Urothelium cell line (cell line): ENCODE data around the gene CEND1.

Experiments
- DNase-seq: peaks from one replicate; pipeline ENCODE4 v3.0.0; 2011; ENCODE audit warnings: low spot score, mixed read lengths
- FAIRE-seq: peaks from 2 replicates; lab custom pipeline; 2011; peaks lifted over from hg19 to GRCh38; lab: Jason Lieb, UNC

CEND1 gene

DNA sequence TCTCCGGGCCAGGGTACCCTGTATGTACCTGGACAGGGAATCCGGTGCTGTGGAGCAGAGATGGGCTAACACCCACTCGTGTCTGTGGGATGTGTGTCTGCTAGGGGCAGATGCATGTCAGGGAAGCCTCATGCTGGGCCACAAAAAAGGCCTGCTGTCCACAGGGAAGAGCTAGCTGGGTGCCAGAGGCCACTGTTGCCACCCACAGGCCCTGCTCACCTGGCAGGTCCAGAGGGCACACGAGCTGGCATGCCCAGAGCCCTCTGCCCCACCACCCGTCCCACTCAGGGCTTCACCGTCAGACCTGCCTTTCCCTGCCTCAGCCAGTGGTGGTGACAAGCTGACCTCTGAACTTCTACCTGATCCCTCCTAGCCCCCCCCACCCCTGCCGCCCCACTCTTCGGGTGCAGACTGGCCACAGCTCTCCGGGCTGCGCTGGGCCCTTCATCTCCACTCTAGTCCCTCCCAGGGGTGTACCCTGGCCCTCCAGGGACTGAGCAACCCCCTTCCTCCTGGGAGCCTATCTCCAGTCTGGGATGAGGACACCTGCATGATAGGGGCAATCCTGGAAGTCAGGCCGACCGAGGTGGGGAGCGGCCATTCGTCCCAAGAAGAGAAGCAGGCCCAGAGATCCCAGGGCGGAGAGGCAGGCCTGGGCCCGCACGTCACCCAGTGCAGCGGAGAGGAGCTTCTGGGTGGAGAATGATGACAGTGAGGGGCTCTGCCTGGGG lies 6.8 kb upstream of the CEND1 start:
- no peak for DNase-seq
- FAIRE-seq = no peak

DNA sequence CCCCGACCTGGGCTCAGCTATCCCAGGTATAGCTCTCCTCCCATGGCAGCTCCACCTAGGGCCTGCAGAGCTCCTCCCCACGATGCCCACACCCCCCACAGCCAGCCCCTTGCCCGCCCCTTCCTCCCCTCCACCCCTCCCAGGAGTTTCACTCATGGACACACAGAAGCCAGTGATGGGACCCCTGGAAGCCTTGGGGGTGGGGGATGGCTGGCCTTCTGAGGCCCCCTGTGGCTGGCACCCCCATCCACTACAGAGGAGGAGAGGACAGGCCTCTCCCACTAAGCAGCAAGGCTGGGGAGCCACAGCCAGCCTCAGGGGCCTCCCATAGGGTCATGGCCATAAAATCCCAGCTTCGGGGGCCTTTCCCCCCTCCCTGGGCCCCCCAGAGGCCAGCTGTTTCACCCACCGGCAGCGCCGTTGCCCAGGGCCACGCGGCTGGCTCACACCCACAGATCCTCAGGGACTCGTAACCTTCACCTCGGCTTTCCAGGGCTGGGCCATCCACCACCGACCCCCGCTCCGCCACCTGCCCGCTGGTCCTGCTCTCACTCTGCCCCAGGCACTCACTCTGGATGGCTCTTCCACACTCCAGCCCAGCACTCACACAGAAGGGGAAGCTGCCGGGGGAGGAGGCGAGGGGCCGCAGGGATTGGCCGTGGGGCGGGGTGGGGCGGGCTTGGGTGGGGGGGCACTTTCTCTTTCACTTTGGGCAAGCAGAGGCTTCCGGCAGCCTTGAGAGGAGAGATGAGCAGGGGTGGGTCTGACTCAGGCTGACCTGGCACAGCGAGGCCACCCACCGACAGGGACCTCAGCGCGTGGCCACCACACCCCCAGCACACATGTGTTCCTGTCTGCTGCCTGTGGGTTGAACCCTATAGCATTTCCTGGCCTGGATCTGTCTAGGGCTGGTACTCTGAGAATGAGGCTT lies 6.0 kb upstream of the CEND1 start:
- FAIRE-seq = no peak
- peak; percentile 75 for DNase-seq

DNA sequence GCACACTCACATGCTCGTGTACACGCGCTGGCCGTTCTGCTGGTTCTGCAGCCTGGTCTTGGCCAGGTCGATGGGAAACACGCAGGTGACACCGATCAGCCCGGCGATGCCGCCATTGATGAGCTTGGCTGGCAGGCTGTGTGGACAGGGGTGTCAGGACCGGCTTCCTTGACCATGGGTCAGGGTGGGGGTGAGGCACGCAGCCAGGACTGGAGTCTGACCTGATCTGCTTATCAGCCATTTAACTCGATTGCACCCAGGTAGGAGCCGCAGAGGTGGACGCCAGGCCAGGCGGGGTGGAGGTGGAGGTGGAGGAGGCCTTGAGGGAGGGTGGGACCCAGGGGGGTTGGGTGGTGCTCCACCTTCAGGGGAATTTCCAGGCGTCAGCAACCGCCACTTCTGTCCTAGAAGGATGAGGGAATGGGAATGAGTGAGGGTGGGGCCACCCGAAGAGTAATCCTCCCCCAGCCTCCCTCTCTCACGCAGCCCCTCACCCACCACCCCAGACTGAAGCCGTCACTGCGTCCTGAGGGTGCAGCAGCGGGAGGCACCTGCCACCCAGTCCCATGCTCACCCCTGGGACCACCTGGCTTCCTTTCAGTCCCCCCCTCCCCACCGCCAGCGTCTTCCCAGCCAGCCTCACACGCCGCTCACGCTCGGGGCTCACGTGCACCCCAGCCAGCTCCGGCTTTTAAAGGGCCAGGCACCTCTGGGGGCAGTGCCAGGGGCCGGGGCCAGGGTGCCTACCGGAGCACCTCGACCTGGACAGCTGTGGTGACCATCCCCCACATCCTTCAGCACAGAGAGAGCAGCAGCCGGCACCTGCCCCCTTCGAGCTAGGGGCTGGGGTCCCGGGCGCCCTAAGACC lies 5.1 kb upstream of the CEND1 start:
- FAIRE-seq = no peak
- DNase-seq = peak; percentile 32

DNA sequence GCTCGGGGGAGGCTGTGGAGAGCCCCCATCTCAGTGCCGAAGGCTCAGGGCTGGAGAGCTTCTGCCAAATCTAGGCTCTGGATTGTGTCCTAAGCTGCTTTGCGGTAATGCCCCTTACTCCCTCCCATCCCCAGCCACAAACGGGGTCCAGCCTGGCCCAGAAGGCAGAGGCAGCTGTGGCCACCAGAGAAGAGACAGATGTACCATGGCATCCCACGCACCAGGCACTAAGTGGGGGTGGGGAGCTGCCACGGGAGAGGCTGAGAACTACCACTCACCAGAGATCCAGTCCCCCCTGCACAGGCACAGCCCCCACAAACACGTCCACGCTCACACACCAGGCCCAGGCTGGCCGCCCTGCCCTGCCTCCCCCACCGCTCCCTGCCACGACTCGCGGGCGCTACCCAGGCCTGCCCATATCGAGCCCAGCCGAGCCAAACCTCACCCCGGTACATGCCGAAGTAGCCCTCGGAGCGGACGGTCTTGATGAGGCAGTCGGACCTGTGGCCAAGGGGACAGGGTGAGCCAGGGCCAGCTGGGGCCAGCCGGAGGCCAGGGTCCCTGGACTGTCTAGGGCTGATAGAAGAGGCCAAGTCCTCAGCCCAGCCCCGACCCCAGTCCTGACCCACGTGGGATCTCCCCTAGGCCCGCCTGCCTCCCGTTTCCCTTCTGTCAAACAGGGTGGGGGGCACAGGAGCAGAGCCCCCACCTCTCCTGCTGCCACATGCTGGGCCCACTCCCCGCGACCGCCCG lies 4.3 kb upstream of the CEND1 start:
- FAIRE-seq (no peak), DNase-seq (no peak)

DNA sequence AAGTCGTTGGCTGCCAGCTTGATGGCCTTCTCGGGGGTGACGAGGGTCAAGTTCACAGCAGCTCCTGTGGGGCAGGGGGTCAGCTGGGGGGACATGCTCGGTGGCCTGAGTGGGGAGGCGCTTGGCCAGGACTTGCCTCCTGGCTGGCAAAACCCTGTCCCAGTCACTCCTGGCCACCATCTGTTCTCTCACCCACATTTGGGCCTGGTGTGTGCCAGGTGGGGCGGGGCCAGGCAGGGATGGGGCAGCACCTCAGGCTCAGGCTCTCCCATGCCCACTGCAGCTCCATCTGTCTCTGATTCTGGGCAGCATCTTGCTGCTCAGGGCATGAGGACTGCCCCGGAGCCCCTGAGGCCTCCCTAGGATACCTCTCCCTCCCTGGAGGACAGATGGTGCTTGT lies 3.7 kb upstream of the CEND1 start:
- FAIRE-seq (no peak), DNase-seq (no peak)

DNA sequence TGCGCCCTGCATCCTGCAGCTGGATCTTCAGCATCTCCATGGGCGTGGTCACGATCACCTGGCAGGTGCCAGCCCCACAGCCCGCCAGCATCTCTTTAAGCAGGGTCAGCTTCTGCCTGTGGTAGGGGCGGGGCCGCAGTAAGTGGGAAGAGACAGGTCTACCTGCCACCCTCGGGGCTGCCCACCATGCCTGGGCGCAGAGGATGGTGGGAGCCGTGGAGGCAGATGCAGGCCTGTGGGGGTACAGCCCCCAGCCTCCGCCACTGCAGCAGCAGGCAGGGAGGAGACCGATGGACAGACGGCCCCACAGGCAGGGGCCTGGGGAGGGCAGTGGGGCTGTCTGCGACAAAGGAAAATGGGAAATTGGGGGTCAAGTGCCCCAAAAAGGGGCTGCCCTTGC lies 3.0 kb upstream of the CEND1 start:
- no peak for DNase-seq
- no peak for FAIRE-seq

DNA sequence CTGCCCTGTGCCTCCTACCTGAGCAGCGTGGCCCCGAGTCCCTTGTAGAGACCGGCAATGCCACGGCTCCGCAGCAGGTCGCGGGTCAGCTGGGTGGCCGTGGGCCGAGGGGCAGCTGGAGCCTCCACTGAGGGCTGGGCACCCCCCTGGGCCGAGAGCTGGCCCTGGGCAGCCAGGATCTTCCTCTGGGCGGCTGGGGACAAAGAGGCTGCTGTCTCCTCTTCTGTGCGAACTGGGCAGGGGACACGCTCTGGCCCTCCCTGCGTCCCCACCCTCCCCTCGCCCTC lies 2.6 kb upstream of the CEND1 start:
- DNase-seq = no peak
- no peak for FAIRE-seq

DNA sequence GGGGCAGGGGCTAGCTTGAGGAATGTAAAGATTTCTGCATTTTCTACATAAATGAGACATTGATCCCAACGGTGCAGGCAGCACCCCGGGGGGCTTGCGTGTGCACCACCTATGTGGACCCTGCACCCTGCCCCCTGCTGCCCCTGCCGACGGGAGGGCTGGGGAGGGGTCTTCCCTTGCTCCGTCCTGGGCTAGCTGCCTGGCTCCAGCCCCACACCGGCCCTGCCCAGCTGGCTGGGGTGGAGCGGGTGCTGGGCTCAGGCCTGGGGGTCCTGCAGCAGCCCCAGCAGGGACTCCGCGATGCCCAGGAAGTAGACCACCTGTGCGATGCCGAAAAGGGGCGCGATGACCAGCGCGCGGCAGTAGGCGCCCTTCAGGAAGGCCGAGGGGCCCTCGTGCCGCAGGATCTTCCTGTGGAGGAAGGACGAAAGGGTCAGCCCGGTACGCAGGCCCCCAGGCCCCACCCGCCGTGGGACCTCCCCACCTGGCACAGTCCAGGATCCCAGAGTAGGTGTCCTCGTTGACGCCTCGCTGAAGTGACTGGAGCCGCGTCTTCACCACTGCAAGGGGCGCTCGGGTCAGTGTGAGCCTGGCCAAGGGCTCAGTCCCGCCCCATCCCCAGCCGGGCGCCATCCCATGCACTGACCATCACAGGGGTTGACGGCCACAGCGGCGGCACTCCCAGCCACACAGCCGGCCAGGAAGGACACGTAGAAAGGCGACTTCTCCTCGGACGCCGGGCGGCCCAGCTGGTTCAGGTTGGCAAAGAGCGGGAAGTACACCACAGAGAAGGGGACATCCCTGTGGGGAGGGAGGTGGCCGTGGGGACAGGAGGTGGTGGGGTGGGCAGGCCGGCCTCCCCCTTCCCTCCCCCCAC lies 2.0 kb upstream of the CEND1 start:
- DNase-seq (no peak), FAIRE-seq (no peak)

DNA sequence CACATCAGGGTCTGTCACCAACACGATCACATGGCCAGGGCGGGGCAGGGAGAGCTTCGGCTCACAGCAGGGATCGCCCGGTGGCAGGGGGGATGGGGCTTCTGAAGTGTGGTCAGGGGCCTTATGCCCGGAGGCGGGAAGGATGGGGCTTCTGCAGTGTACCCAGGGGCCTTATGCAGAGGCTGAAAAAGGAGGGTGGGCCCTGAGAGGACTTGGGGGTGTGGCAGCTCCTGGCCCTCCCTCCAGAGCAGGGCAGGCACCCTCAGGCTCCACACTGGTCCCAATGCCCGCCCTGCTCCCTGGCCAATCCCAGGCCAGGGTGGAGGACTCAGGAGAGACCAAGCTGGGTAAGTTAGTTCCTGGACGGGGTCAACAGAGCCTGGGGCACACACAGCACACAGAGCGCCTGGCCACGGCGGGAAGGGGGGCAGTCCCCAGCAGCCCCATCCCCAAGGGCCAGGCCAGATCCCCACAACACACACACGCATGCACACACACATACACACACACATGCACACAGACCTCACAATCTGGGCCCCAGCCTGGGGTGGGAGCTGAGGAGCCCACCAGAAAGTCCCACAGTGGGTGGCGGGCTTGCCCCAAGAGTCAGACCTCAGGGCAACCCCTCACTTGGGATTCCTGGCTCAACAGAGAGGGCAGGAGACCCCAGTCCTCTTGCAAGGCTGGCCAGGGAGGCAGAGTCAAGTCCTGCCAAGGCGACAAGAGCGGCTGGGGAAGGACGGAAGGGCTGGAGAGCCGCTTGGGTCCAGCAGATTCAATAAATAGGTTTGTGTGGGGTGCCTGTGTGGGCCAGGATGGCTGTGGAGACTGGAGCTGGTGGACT lies 1.1 kb upstream of the CEND1 start:
- DNase-seq = peak; percentile 12
- no peak for FAIRE-seq

DNA sequence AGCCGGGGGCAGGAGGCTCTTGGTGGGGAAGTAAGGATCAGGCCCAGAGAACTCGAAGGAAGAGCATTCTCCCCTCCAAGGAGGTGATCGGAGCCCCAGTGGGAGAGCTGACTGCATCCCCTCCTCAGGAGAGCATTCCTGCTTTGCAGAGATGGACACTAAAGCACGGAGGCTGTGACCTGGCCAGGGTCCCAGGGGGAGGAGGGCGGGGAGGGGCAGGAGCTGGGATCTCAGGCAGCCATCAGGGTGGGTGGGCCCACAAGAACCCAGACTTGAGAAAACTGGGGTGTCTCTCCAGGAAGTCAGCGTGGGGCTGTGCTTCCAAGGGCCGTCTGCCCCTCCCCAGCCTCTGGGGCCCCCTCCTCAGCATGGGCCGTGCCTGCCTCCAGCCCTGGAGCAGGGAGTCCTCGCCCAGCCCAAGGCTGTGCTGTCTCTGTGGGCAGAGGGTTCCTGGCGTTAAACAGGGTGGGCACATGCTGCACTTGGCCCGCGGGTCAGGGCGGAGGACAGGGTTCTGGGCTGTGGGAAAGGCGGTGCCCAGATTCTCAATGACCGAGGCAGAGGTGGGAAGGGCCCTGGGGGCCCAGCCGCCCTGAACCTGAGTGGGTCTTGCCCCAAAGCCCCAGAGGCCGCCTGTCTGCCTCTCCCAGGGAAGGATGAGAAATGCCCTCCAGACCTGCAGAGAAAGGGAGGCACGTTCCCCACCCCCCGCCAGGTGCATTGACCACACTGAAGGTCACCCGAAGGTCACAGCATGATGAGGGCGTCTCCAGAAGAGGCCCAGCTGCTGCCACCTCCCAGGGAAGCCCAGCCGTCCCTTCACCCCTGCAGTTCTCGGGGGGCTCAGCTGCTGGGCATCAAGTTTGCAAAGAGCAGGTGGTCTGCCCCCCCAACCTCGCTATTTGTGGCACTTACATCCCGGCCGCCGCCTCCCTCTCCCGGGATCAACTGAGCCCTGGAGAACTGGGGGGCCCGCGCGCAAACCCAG lies 643 bp downstream of the CEND1 start:
- FAIRE-seq (no peak), DNase-seq (no peak)

DNA sequence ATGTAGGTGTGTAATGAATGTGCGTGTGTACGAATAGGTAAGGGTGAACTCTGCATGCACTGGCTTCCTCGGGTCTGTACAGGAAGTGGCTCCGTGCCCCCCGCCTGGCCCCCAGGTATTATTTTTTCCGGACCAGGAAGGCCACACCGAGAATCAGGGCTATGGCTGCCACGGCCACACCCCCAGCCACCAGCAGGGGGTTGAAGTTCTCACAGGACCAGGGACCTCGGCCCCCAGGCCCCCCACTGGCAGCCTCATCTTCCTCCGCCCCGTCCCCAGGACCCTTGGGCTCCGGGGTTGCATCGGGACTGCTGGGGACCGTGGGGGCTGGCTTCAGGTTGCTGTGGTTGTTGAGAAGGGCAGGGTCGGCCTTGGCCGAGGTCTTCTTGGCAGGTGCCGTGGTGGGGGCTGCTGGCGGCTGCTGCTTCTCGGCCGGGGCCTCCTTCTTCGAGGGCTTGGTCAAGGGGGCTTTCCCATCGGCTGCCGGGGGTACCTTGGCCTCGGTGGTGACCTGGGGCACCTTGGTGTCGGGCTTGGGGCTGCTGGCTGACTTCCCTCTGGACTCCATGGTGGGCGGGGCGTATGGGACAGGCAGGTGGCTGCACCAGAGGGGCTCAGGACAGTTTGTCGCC lies 1.8 kb downstream of the CEND1 start:
- FAIRE-seq = no peak
- DNase-seq = no peak

DNA sequence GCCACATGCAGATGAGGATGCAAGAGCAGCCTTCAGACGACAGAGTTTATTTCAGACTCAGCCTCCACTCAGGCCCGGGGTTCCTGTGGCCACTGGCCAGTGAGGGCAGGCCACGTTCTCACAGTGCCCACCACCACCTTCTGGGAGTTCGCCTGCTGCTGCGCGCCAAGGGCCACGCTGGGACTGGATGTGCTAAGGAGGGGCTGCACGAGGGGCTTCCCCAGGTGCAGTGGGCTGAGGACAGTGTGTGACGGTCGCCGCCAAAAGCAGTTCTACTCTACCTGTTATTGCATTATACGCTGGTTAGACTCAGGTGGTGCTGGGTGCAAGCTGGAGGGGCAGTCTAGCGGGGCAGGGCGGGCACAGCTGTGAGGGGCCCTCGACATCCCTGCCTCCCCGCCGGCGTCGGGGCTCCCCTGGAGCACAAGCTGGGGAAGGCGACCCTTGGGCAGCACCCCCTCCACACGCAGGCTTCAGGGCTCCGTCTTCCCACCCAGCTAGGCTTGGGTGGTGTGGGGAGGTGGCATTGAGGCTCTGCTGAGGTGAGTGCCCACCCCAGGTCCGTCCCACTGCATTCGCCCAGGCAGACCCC lies 2.7 kb downstream of the CEND1 start:
- FAIRE-seq (no peak), DNase-seq (no peak)

DNA sequence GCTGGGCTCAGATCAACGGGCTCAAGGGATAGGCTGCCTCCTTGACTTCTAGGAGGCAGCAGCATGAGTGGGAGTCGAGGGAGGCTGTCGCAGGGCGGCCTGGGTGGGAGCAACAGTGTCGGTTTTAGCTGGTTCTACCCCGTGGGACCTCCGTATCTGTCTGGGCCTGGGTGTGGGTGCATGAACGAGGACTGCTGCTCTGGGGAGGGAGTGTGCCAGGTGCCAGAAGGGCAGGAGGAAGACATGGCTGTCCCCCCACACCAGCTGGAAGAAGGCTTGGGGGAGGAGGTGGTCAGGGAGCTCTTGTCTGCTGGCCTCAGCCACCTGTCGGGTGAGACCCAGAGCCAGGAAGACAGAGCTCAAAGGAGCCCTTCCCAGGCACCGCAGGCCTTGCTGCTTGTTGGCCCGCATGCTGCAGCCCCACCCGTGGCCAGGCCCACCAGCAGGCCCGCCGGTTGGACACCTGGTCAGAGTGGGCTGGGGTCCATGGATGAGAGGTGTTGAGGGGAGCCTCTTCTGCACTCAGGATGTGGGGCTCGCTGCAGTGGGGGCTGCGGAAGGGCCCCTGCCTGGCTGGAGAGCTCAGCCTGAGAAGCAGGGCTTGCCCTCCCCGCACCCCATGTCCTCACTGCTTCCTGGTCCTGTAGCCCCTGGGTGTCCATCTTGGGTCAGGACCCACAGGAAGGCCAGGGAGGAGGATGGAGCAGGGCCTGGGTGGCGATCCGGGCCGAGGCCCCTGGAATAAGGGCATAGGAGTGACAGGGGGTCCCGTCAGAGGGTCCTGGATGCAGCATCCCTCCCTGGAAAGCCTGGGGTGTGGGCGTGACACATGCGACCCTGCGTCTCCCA lies 3.4 kb downstream of the CEND1 start:
- DNase-seq (no peak), FAIRE-seq (no peak)

DNA sequence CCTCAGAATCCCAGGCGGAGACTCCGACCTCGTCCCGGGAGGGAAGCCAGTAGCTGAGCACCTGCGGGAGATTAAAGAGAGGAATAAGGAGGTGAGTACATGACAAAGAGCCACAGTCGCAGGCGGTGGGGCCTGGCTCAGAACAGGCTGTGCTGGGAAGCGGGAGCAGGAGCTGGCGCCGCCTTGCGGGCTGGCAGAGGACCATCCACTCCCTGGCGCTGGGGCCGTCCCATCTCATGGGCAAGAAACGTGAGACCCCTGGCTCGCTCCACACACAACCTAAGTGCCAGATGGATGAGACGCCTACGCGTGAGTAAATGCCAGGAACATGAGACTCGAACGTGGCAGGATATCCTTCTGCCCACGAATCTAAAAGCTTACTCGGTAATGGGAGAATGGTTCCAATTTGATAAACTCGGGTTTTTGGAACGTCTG lies 6.3 kb downstream of the CEND1 start:
- no peak for FAIRE-seq
- no peak for DNase-seq

DNA sequence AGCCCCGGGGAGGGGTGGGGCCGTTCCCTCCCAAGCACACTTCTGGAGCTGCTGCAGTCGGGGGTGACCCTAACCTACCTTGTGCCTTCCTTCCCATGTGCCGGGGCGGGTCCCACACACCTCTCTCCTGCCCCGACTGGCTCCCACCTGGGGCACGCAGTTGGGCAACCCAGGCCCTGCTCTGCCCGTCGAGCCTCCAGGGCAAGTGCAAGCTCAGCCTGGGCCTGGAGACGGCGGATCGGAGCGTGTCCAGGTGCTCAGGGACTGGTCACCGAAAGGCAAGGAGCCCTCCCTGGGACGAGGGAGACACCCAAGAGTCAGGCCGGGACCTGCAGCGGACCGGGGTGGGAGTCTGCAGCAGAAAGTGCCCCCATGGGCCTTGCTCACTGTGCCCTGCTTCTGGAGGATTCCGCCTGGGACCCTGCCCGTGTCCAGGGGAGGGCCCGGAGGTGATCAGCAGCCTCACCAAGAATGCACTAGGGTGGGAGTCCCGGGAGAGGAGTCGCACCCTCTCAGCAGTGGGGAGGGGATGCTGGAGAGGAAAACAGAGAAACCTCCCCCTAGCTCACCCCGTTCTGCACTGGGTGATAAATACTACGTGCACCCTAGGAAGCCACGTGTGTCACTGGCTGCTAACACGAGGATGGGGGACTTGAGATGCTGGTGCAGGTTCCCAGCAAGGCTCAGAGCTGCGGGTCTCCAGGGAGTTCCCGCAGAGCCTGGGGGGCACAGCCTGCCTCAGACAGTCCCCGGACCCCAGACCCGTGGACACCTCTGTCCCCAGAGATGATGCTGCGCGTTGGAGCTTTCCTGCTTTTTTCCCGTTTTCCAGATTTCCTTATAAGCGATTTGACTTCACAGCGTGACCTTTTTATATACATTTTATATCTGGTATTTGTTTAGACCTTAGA lies 7.4 kb downstream of the CEND1 start:
- no peak for DNase-seq
- no peak for FAIRE-seq
